Thoracic aorta (tissue), 2 donors: ENCODE measurements around the gene SPTAN1. TPM values are rescaled to one million over a fixed set of nuclear protein-coding genes. Genes with fewer than 3 reads are reported as not detected.
A peak's percentile ranks its signal among the peaks of the same experiment; 100 is the strongest.

ENCODE experiments used
- ATAC-seq: fragments of 150-250 bp; one replicate; pipeline ENCODE4 v1.8.0; 2017; ENCODE audit warnings: low read depth; ENCODE audit not compliant: insufficient number of reproducible peaks, low FRiP score
- DNase-seq: peaks from one replicate; pipeline ENCODE4 v3.0.0-alpha.2; 2020; ENCODE audit warnings: low spot score
- H3K27ac ChIP-seq, 2 donors: fragments of 200-600 bp; sonication (generic); 1 replicate in 1 of 2; 2 replicates in 1 of 2; pipeline ENCODE4 v1.5.1; 2016; ENCODE audit warnings: mild to moderate bottlenecking in 2 of 2, moderate library complexity in 2 of 2
- H3K27me3 ChIP-seq: fragments of 200-600 bp; sonication (generic); replicated peaks from 2 replicates; pipeline ENCODE4 v1.6.0; 2016; ENCODE audit warnings: mild to moderate bottlenecking; ENCODE audit not compliant: insufficient read depth
- H3K36me3 ChIP-seq: fragments of 200-600 bp; sonication (generic); one replicate; pipeline ENCODE4 v1.5.1; 2016
- H3K4me1 ChIP-seq, 2 donors: fragments of 200-600 bp; sonication (generic); 1 replicate in 1 of 2; 2 replicates in 1 of 2; pipeline versions ENCODE4 v1.5.1 to v1.6.0; 2016; ENCODE audit warnings: low read depth in 2 of 2, mild to moderate bottlenecking in 1 of 2; ENCODE audit not compliant: control insufficient read depth in 1 of 2
- H3K4me3 ChIP-seq: fragments of 200-600 bp; sonication (generic); 2 replicates; pipeline ENCODE4 v1.5.1; 2016; ENCODE audit warnings: mild to moderate bottlenecking
- H3K9me3 ChIP-seq: fragments of 200-600 bp; sonication (generic); 2 replicates; pipeline ENCODE4 v1.5.1; 2016
- total RNA-seq, 2 donors: library from RNA; depleted of rRNA; stranded (reverse); fragments of >200 nt; gene quantifications; one replicate each; pipeline versions ENCODE4 v1.1.0 to v1.2.3, GENCODE V29; 2016
- TF ChIP-seq, protein P1 (sequence below): fragments of 200-600 bp; sonication (generic); IDR thresholded peaks from one replicate; pipeline ENCODE4 v1.5.1; 2019; ENCODE audit warnings: antibody characterized with exemption

SPTAN1 gene
- total RNA-seq, 2 donors from 2014 or later: 324 to 348 TPM

DNA sequence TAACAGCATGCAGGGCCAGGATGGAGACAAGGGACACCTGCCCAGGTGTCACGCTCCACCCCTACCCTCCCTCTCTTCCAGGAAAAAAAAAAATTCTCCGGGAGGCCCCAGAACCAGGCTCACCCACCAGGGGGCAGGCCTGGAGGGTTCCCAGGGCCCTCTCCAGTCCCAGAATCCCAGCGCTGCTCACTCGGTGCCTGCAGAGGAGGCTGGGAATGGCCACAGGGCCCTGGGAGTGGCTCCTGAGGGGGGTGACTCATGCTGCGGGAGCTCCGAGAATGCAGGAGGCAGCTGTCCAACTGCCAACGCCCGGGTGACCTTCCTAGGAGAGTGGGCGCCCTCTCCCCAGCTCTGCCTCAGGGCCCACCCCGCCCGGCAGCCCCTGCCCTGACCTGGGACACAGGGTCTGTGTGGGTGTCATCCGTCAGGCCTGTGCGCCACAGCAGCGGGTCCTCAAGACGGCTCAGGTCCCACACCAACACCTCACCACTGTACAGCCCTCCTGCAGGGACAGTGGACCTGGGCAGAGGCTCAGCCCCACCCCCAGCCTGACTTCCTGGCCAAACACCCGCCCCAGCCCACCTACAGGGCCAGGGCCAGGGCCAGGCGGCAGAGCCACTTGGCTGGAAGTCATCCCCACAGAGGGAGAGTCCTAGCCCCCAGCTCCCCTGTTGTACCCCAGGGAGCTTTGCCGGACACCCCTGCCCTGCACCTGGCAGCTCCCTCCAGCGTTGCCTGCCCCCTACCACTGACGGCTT lies 83.1 kb downstream of the SPTAN1 start:
- Histone ChIP-seq H3K36me3 (peaks cover 39% of the 10 kb centered on the region), H3K4me3 (peak overlapping the region; percentile 4), H3K4me1 (peaks cover 13 to 26% of the 10 kb centered on the region in 2 donors), H3K27me3 (no peaks in the 10 kb centered on the region), H3K9me3 (no peaks in the 10 kb centered on the region), H3K27ac (peak overlapping the region; percentile 90 to 95)
- TF ChIP-seq, protein P1, sequence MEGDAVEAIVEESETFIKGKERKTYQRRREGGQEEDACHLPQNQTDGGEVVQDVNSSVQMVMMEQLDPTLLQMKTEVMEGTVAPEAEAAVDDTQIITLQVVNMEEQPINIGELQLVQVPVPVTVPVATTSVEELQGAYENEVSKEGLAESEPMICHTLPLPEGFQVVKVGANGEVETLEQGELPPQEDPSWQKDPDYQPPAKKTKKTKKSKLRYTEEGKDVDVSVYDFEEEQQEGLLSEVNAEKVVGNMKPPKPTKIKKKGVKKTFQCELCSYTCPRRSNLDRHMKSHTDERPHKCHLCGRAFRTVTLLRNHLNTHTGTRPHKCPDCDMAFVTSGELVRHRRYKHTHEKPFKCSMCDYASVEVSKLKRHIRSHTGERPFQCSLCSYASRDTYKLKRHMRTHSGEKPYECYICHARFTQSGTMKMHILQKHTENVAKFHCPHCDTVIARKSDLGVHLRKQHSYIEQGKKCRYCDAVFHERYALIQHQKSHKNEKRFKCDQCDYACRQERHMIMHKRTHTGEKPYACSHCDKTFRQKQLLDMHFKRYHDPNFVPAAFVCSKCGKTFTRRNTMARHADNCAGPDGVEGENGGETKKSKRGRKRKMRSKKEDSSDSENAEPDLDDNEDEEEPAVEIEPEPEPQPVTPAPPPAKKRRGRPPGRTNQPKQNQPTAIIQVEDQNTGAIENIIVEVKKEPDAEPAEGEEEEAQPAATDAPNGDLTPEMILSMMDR: peak; percentile 86
- DNase-seq: peak; percentile 78
- peak; percentile 83 for ATAC-seq

- DNase-seq: no peak
- H3K27me3 ChIP-seq: no peaks in the 10 kb centered on the region
- TF ChIP-seq, protein P1: no peak
- ATAC-seq: no peak
- H3K36me3 ChIP-seq: peaks cover 35% of the 10 kb centered on the region
- H3K4me3 ChIP-seq: no peak overlapping the region
- no peaks in the 10 kb centered on the region for H3K9me3 ChIP-seq
- H3K27ac ChIP-seq: peak overlapping the region; percentile 90 to 95
- H3K4me1 ChIP-seq: peaks cover 13 to 26% of the 10 kb centered on the region in 2 donors
These were observed 83.6 kb downstream of the SPTAN1 start for GRCh38 chr9:128636024-128636390.

DNA sequence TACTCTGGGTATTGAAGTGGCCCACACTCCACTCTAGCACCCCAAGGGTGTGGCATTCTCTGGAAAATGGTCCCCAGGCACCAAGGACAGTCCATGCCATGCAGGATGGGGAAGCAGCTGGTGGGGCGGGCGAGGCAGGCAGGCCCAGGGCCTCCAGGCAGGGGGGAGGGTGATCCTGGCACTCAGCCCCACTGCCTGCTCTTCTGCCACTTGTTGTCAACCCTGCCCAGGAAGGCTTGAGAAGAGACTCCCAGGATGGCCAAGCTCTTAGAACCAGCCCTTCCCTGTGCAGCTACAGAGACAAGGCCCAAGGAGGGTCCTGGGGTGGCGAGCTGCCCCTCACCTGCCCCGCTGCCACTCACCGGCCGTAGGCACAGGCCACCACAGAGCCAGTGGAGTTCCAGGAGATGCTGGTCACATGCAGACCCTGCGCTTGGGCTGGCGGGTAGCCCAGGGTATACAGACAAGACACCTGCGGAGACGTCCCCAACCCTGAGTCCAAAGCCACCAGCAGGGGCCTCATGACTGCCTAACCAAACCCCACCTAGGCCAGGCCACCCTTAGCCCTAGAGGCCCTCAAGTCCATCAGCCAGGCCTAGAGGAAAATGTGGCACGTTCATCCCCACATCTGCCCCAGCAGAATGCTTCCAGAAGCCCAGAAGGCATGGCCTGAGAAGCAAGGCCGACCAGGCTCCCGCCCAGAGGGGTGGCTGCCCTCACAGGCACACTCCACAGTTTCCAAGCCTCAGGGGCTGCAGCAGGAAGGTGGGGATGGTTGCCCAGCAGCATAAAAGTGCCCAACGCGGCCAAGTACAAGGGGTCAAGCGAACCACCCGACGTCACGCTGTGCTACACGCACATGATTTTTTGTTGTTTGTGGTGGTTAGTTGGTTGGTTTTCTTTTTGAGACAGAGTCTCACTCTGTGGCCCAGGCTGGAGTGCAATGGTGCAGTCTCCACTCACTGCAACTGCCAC lies 84.5 kb downstream of the SPTAN1 start:
- Histone ChIP-seq H3K27ac (peak overlapping the region; percentile 90 to 95), H3K27me3 (no peaks in the 10 kb centered on the region), H3K36me3 (peaks cover 27% of the 10 kb centered on the region), H3K9me3 (no peaks in the 10 kb centered on the region), H3K4me1 (peaks cover 13 to 26% of the 10 kb centered on the region in 2 donors), H3K4me3 (no peak overlapping the region)
- TF ChIP-seq, protein P1: no peak
- DNase-seq: no peak
- ATAC-seq: no peak

DNA sequence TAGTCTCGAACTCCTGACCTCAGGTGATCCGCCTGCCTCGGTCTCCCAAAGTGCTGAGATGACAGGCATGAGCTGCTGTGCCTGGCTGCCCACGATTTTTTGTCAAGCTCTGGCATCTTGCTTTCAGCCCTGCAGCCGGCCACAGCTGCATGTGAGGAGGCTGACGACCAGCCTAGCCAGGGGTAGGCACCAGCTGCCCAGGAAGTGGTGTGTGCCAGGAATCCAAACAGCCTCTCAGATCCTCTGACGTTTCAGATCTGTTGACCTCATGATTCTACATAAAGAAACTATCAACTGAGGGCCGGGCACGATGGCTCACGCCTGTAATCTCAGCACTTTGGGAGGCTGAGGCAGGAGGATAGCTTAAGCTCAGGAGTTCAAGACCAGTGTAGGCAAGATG lies 85.3 kb downstream of the SPTAN1 start:
- Histone ChIP-seq H3K4me3 (no peak overlapping the region), H3K9me3 (no peaks in the 10 kb centered on the region), H3K27me3 (no peaks in the 10 kb centered on the region), H3K4me1 (peaks cover 13 to 26% of the 10 kb centered on the region in 2 donors), H3K27ac (peak overlapping the region; percentile 34 to 90), H3K36me3 (peaks cover 19% of the 10 kb centered on the region)
- ATAC-seq (no peak), DNase-seq (no peak)
- TF ChIP-seq, protein P1: no peak

GRCh38 chr9:128638580-128638979 lies 86.2 kb downstream of the SPTAN1 start:
- H3K4me3 ChIP-seq: no peak overlapping the region
- TF ChIP-seq, protein P1: no peak

More at GRCh38 chr9:128638580-128638979, 86.2 kb downstream of the SPTAN1 start:
- H3K27ac ChIP-seq: no peak overlapping the region
- peaks cover 13 to 26% of the 10 kb centered on the region in 2 donors for H3K4me1 ChIP-seq
- no peaks in the 10 kb centered on the region for H3K27me3 ChIP-seq
- ATAC-seq (no peak), DNase-seq (no peak)
- peaks cover 9% of the 10 kb centered on the region for H3K36me3 ChIP-seq
- no peaks in the 10 kb centered on the region for H3K9me3 ChIP-seq
